Left kidney (tissue), 8 donors: Measurements from ENCODE around the gene PSME2. TPM values are rescaled to one million over a fixed set of nuclear protein-coding genes. Genes with fewer than 3 reads are reported as not detected.
A peak's percentile ranks its signal among the peaks of the same experiment; 100 is the strongest.

Experiments
- DNase-seq: peaks from one replicate; pipeline ENCODE4 v3.0.0-alpha.2; 2013
- long read RNA-seq, 8 donors: transcript quantifications; one replicate each; lab custom pipeline, GENCODE V29; 2026
- polyA plus RNA-seq: library from polyadenylated mRNA; unstranded; fragments of 120-200 nt; gene quantifications from one replicate; pipeline ENCODE4 v1.2.1, GENCODE V29; 2013; ENCODE audit not compliant: insufficient read length

PSME2 gene
- 158 TPM for polyA plus RNA-seq
- long read RNA-seq, donor 1, transcript PSME2-201 (11 exons, 1,404 nt): major isoform, 74 of 87 reads
- long read RNA-seq, donor 1, transcript PSME2-205 (2 exons, 496 nt): minor isoform, 5 of 87 reads
- long read RNA-seq, donor 1, partial matches to known transcripts: 6 of 87 reads
- long read RNA-seq, donor 1, other reads (novel, unspliced or antisense): 0 of 87 reads
- long read RNA-seq, donor 2, transcript PSME2-201 (11 exons, 1,404 nt): major isoform, 55 of 90 reads
- long read RNA-seq, donor 2, partial matches to known transcripts: 31 of 90 reads
- long read RNA-seq, donor 2, other reads (novel, unspliced or antisense): 0 of 90 reads
- long read RNA-seq, donor 3, transcript PSME2-201 (11 exons, 1,404 nt): major isoform, 54 of 70 reads
- long read RNA-seq, donor 3, partial matches to known transcripts: 11 of 70 reads
- long read RNA-seq, donor 3, other reads (novel, unspliced or antisense): 0 of 70 reads
- long read RNA-seq, donor 4, transcript PSME2-201 (11 exons, 1,404 nt): major isoform, 6 of 7 reads
- long read RNA-seq, donor 4, partial matches to known transcripts: 0 of 7 reads
- long read RNA-seq, donor 4, other reads (novel, unspliced or antisense): 0 of 7 reads
- long read RNA-seq, donor 5, transcript PSME2-201 (11 exons, 1,404 nt): major isoform, 119 of 159 reads
- long read RNA-seq, donor 5, partial matches to known transcripts: 19 of 159 reads
- long read RNA-seq, donor 5, other reads (novel, unspliced or antisense): 11 of 159 reads
- long read RNA-seq, donor 6, transcript PSME2-201 (11 exons, 1,404 nt): major isoform, 66 of 76 reads
- long read RNA-seq, donor 6, partial matches to known transcripts: 0 of 76 reads
- long read RNA-seq, donor 6, other reads (novel, unspliced or antisense): 5 of 76 reads
- long read RNA-seq, donor 7, transcript PSME2-201 (11 exons, 1,404 nt): major isoform, 80 of 147 reads
- long read RNA-seq, donor 7, transcript PSME2-205 (2 exons, 496 nt): minor isoform, 6 of 147 reads
- long read RNA-seq, donor 7, partial matches to known transcripts: 44 of 147 reads
- long read RNA-seq, donor 7, other reads (novel, unspliced or antisense): 13 of 147 reads
- long read RNA-seq, donor 8, transcript PSME2-201 (11 exons, 1,404 nt): major isoform, 32 of 34 reads
- long read RNA-seq, donor 8, partial matches to known transcripts: 0 of 34 reads
- long read RNA-seq, donor 8, other reads (novel, unspliced or antisense): 0 of 34 reads

GRCh38 chr14:24146453-24146977 lies at the start of gene PSME2:
Gene PSME2 (minus strand): TSS chr14:24146610. CDS start chr14:24146581, 29 bp downstream.
- peak; percentile 96 for DNase-seq

- DNase-seq: peak; percentile 86
These were observed 49.0 kb upstream of the PSME2 start, which contains the start of gene TM9SF1 for GRCh38 chr14:24195186-24196070. Gene TM9SF1 (minus strand): TSS chr14:24195441. CDS start chr14:24195019, 422 bp downstream.

- DNase-seq: no peak
These were observed 48.4 kb upstream of the PSME2 start for GRCh38 chr14:24194873-24195185.

- no peak for DNase-seq
These were observed 47.9 kb upstream of the PSME2 start for GRCh38 chr14:24194186-24194872.

- no peak for DNase-seq
These were observed 46.5 kb upstream of the PSME2 start for GRCh38 chr14:24192933-24193332.

- no peak for DNase-seq
These were observed 44.0 kb upstream of the PSME2 start for GRCh38 chr14:24190416-24190815.

GRCh38 chr14:24189460-24189859 lies 43.0 kb upstream of the PSME2 start:
- DNase-seq: no peak

- DNase-seq: no peak
These were observed 42.6 kb upstream of the PSME2 start for GRCh38 chr14:24189059-24189375.

- DNase-seq: peak; percentile 96
These were observed 42.0 kb upstream of the PSME2 start, which contains the start of gene IPO4 for GRCh38 chr14:24188251-24189058. Gene IPO4 (minus strand): TSS chr14:24188816. CDS start chr14:24188787, 29 bp downstream.

GRCh38 chr14:24187539-24187915 lies 41.1 kb upstream of the PSME2 start:
- no peak for DNase-seq

- no peak for DNase-seq
These were observed 40.6 kb upstream of the PSME2 start for GRCh38 chr14:24186831-24187538.

GRCh38 chr14:24185741-24186140 lies 39.3 kb upstream of the PSME2 start:
- DNase-seq: no peak

- no peak for DNase-seq
These were observed 38.6 kb upstream of the PSME2 start for GRCh38 chr14:24185026-24185425.

- DNase-seq: no peak
These were observed 37.9 kb upstream of the PSME2 start for GRCh38 chr14:24184104-24184970.

GRCh38 chr14:24183014-24183481 lies 36.6 kb upstream of the PSME2 start:
- no peak for DNase-seq

GRCh38 chr14:24182110-24182882 lies 35.9 kb upstream of the PSME2 start:
- no peak for DNase-seq
